HepG2 (cell line): ENCODE data around the gene ZNF227. TPM values are rescaled to one million over a fixed set of nuclear protein-coding genes. Genes with fewer than 3 reads are reported as not detected.

Source experiments
- DPF2 ChIP-seq: sonication (generic); formaldehyde crosslinking; IDR thresholded peaks from 2 replicates; pipeline ENCODE4 v1.4.0; 2020; ENCODE audit warnings: mild to moderate bottlenecking, low read depth, missing genetic modification reagents, borderline replicate concordance
- MTA3 ChIP-seq: sonication (generic); formaldehyde crosslinking; IDR thresholded peaks from 2 replicates; pipeline ENCODE4 v1.4.0; 2020; ENCODE audit warnings: missing genetic modification reagents
- NR3C1 ChIP-seq: sonication (generic); formaldehyde crosslinking; IDR thresholded peaks from 2 replicates; pipeline ENCODE4 v1.4.0; 2020; ENCODE audit warnings: missing genetic modification reagents
- POLR2A ChIP-seq, 2 experiments: IDR thresholded peaks; 2 replicates each; pipeline ENCODE4 v1.6.1; 2011; ENCODE audit warnings: low read depth in 2 of 2, low read length in 2 of 2, mild to moderate bottlenecking in 1 of 2, moderate library complexity in 1 of 2; ENCODE audit not compliant: insufficient read depth in 1 of 2
- RBM22 ChIP-seq: fragments of 200-400 bp; formaldehyde crosslinking; optimal IDR thresholded peaks from 2 replicates; pipeline ENCODE3; 2017; ENCODE audit warnings: mild to moderate bottlenecking, low read length, moderate library complexity
- THAP8 ChIP-seq: sonication (generic); formaldehyde crosslinking; IDR thresholded peaks from 2 replicates; pipeline ENCODE4 v1.5.1; 2020; ENCODE audit warnings: missing genetic modification reagents, mild to moderate bottlenecking, borderline replicate concordance
- XRCC5 ChIP-seq: fragments of 200-400 bp; formaldehyde crosslinking; optimal IDR thresholded peaks from 2 replicates; pipeline ENCODE3; 2017; ENCODE audit warnings: mild to moderate bottlenecking, low read length
- ZFY ChIP-seq: sonication (generic); formaldehyde crosslinking; IDR thresholded peaks from 2 replicates; pipeline ENCODE4 v1.4.0; 2020; ENCODE audit warnings: missing genetic modification reagents
- ZNF142 ChIP-seq: sonication (generic); formaldehyde crosslinking; IDR thresholded peaks from 2 replicates; pipeline ENCODE4 v1.4.0; 2020; ENCODE audit warnings: missing genetic modification reagents
- ZNF44 ChIP-seq: sonication (generic); formaldehyde crosslinking; IDR thresholded peaks from 2 replicates; pipeline ENCODE4 v1.5.1; 2020; ENCODE audit warnings: mild to moderate bottlenecking, missing genetic modification reagents
- ZNF543 ChIP-seq: sonication (generic); formaldehyde crosslinking; IDR thresholded peaks from 2 replicates; pipeline ENCODE4 v1.4.0; 2020; ENCODE audit warnings: mild to moderate bottlenecking, missing genetic modification reagents
- ZNF563 ChIP-seq: sonication (generic); formaldehyde crosslinking; IDR thresholded peaks from 2 replicates; pipeline ENCODE4 v1.8.0; 2022; ENCODE audit warnings: mild to moderate bottlenecking, moderate library complexity, missing genetic modification reagents
- ZNF703 ChIP-seq: sonication (generic); formaldehyde crosslinking; IDR thresholded peaks from 2 replicates; pipeline ENCODE4 v1.5.1; 2020; ENCODE audit warnings: missing genetic modification reagents, mild to moderate bottlenecking, moderate library complexity, borderline replicate concordance
- ZNF781 ChIP-seq: sonication (generic); formaldehyde crosslinking; IDR thresholded peaks from 2 replicates; pipeline ENCODE4 v1.5.1; 2020; ENCODE audit warnings: borderline replicate concordance, mild to moderate bottlenecking, missing genetic modification reagents; ENCODE audit errors: not compliant biosample characterization
- polyA plus RNA-seq, 8 experiments: library from polyadenylated mRNA; depleted of rRNA in 3 of 8; stranded (reverse) in 7 of 8; unstranded in 1 of 8; fragments of >200 nt; fragmentation: Illumina TruSeq in 4 of 8; extraction: Trizol in 4 of 8; gene quantifications; 2 replicates each; pipeline versions ENCODE4 v1.2.1 to v1.2.3, GENCODE V29; 2011 to 2016; ENCODE audit warnings: low read depth in 4 of 8, missing spikeins in 1 of 8, mixed read lengths in 1 of 8; ENCODE audit not compliant: insufficient read depth in 1 of 8
- total RNA-seq, 5 experiments: library from RNA; depleted of rRNA; stranded (reverse); fragments of >200 nt; fragmentation: Illumina TruSeq; extraction: Trizol; gene quantifications; 2 replicates each; pipeline ENCODE4 v1.2.3, GENCODE V29; 2016; ENCODE audit warnings: low read depth in 1 of 5
- TF ChIP-seq, protein P1 (sequence below): IDR thresholded peaks from 2 replicates; pipeline ENCODE4 v1.6.1; 2016; ENCODE audit warnings: missing compliant biosample characterization, missing genetic modification reagents, borderline replicate concordance
- TF ChIP-seq, protein P2 (sequence below), 2 experiments: sonication (generic) in 1 of 2; formaldehyde crosslinking in 1 of 2; IDR thresholded peaks; 2 replicates each; pipeline versions ENCODE4 v1.4.0 to v1.6.1; 2016 to 2020; ENCODE audit warnings: borderline replicate concordance in 1 of 2, low read depth in 1 of 2, mild to moderate bottlenecking in 1 of 2, missing genetic modification reagents in 1 of 2

The ZNF227 gene
- total and polyA plus RNA-seq, 2 of the 13 experiments (the other 11 are each of a cell fraction or from before 2014, with no cell fraction given): 3.1 to 16.8 TPM

DNA sequence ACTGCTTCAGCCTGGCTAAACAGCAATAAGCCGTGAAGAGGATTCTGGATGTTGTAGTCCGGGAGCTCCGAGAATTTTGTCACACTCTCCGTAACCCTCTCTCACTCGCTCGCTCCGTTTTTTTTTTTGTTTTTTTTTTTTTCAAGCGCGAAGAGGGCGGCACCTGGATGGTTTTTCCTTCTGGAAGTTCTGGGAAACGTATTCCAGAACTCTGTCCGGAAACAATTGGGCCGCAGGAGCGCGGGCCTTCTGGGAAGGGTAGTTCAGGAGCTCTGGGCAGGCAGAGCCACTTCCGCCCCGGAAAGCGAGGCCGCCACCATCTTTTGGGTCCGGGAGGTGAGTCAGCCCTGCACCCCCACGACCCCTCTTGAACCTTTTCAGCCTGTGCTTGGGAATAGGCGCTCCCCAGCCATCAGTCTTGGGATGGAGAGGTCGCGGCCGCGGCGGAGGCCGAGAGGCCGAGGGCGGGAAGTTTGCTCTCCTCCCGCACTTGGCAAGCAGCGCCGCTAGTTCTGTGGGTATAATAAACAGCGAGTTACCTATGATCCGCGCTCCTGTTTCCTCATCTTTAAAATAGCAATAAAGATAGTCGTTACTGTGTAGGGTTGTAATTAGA, at the start of gene ZNF227 (continued):
- TF ChIP-seq THAP8 (no peak), ZFY (CRISPR knock-in tag) (peak; percentile 64), RBM22 (no peak), ZNF703 (no peak), POLR2A (IDR thresholded peaks at IDR 0.05; ENCODE audit: insufficient read depth in 1 of 2, low read depth in 2 of 2, low read length in 2 of 2) (peak; percentile 51 to 76), ZNF563 (CRISPR knock-in tag) (peak; percentile 44; the same call in 1 of the 2 replicates), ZNF44 (CRISPR knock-in tag) (peak; percentile 46; the same call in 1 of the 2 replicates), MTA3 (CRISPR knock-in tag) (no peak), NR3C1 (no peak), ZNF142 (0 out of 2 replicates have a peak, but pooled peaks have one; percentile 7), ZNF781 (CRISPR knock-in tag) (no peak), DPF2 (CRISPR knock-in tag) (no peak), ZNF543 (no peak), XRCC5 (peak; percentile 43)
- TF ChIP-seq, protein P1, sequence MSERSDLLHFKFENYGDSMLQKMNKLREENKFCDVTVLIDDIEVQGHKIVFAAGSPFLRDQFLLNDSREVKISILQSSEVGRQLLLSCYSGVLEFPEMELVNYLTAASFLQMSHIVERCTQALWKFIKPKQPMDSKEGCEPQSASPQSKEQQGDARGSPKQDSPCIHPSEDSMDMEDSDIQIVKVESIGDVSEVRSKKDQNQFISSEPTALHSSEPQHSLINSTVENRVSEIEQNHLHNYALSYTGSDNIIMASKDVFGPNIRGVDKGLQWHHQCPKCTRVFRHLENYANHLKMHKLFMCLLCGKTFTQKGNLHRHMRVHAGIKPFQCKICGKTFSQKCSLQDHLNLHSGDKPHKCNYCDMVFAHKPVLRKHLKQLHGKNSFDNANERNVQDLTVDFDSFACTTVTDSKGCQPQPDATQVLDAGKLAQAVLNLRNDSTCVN (CRISPR knock-in tag): peak; percentile 98
- TF ChIP-seq, protein P2, sequence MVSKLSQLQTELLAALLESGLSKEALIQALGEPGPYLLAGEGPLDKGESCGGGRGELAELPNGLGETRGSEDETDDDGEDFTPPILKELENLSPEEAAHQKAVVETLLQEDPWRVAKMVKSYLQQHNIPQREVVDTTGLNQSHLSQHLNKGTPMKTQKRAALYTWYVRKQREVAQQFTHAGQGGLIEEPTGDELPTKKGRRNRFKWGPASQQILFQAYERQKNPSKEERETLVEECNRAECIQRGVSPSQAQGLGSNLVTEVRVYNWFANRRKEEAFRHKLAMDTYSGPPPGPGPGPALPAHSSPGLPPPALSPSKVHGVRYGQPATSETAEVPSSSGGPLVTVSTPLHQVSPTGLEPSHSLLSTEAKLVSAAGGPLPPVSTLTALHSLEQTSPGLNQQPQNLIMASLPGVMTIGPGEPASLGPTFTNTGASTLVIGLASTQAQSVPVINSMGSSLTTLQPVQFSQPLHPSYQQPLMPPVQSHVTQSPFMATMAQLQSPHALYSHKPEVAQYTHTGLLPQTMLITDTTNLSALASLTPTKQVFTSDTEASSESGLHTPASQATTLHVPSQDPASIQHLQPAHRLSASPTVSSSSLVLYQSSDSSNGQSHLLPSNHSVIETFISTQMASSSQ (IDR thresholded peaks at IDR 0.05; ENCODE audit: low read depth): 0 out of 2 replicates have a peak, but pooled peaks have one; percentile 36
- TF ChIP-seq, protein P2 (CRISPR knock-in tag; IDR thresholded peaks at IDR 0.05; ENCODE audit: borderline replicate concordance): no peak
